Measurements from ENCODE around the gene MFRP.

GRCh38 chr11:119335655-119336543 lies 10.6 kb downstream of the MFRP start:
- TF ChIP-seq POLR2AphosphoS5 (IDR thresholded peaks at IDR 0.05; ENCODE audit: borderline replicate concordance, low read depth, low read length) (no peak), EZH2 (IDR thresholded peaks at IDR 0.05) (no peak), FOXP2 (optimal IDR thresholded peaks at IDR 0.05; ENCODE audit: control extremely low read depth, extremely low read length, insufficient read depth) (no peak)

Data from SK-N-MC (cell line).